Calu3 (cell line): ENCODE data around the gene RAP1B. TPM values are rescaled to one million over a fixed set of nuclear protein-coding genes. Genes with fewer than 3 reads are reported as not detected.

Experiments used
- BruUV-seq: library from RNA; stranded (reverse); fragments of 400-500 nt; replicated peaks from 2 replicates; lab custom pipeline; 2021; lab: Mats Ljungman, UMichigan
- CTCF ChIA-PET: fragments of 300-600 bp; sonication (Branson Sonifier 250); formaldehyde crosslinking; loops from one replicate; lab custom pipeline; 2022; ENCODE audit warnings: antibody characterized with exemption; lab: Charles Lee
- DNase-seq: peaks from one replicate; pipeline ENCODE4 v3.0.0; 2022
- H3K27ac Mint-ChIP-seq: one replicate; pipeline ENCODE4 v1.8.0; 2022; ENCODE audit warnings: mixed read lengths; ENCODE audit not compliant: unreplicated experiment
- H3K27me3 Mint-ChIP-seq: one replicate; pipeline ENCODE4 v1.8.0; 2022; ENCODE audit warnings: mixed read lengths; ENCODE audit not compliant: unreplicated experiment
- H3K36me3 Mint-ChIP-seq: one replicate; pipeline ENCODE4 v1.8.0; 2022; ENCODE audit warnings: mild to moderate bottlenecking, moderate library complexity, mixed read lengths; ENCODE audit not compliant: insufficient read depth, unreplicated experiment
- H3K4me1 Mint-ChIP-seq: one replicate; pipeline ENCODE4 v1.8.0; 2022; ENCODE audit warnings: mild to moderate bottlenecking, low read depth, mixed read lengths; ENCODE audit not compliant: unreplicated experiment
- H3K4me3 Mint-ChIP-seq: one replicate; pipeline ENCODE4 v1.8.0; 2022; ENCODE audit warnings: mild to moderate bottlenecking, low read depth, moderate library complexity, mixed read lengths; ENCODE audit not compliant: unreplicated experiment
- H3K9me3 Mint-ChIP-seq: one replicate; pipeline ENCODE4 v1.8.0; 2022; ENCODE audit warnings: low read depth, mixed read lengths; ENCODE audit not compliant: unreplicated experiment
- intact Hi-C: fragments of 100-400 bp; cut with micrococcal nuclease; formaldehyde crosslinking; loops from one replicate; pipeline ENCODE4 v1.10.0; 2022; ENCODE audit not compliant: unreplicated experiment
- total RNA-seq: library from RNA; stranded (reverse); gene quantifications from 2 replicates; pipeline ENCODE4 v1.2.3, GENCODE V29; 2022
- TF ChIP-seq, protein P1 (sequence below): fragments of 200-600 bp; IDR thresholded peaks from one replicate; pipeline ENCODE4 v1.8.0; 2022; ENCODE audit warnings: antibody characterized with exemption; ENCODE audit not compliant: unreplicated experiment

The RAP1B gene
- total RNA-seq, 1 experiment from 2014 or later, result 159 TPM

DNA sequence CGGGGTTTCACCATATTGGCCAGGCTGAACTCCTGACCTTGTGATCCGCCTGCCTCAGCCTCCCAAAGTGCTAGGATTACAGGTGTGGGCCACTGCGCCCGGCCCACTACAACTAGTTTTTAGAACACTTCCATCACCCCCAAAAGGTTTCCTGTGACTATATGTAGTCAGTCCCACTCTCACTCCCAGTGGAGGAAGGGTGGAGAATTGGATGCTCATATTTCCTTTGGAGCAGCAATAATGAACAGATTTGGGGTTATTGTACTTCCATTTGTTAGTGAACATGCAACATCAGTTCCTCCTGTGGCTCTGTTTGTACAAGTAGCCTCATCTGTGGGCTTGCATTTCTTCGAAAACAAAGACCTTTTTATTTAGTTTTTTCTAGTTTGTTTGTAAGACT lies 35.8 kb downstream of the RAP1B start:
- CTCF ChIA-PET, result interaction anchor here (0.6 kb wide), 1 partner anchor 30 kb away, joined by 3 read pairs; no protein-coding TSS in a partner anchor
- no peak overlapping the region for H3K4me3 Mint-ChIP-seq
- intact Hi-C loops, result no loop called here
- H3K27ac Mint-ChIP-seq, result no peak overlapping the region
- H3K4me1 Mint-ChIP-seq, result peaks cover 1% of the 10 kb centered on the region
- peaks cover 22% of the 10 kb centered on the region for H3K36me3 Mint-ChIP-seq
- TF ChIP-seq, protein P1, sequence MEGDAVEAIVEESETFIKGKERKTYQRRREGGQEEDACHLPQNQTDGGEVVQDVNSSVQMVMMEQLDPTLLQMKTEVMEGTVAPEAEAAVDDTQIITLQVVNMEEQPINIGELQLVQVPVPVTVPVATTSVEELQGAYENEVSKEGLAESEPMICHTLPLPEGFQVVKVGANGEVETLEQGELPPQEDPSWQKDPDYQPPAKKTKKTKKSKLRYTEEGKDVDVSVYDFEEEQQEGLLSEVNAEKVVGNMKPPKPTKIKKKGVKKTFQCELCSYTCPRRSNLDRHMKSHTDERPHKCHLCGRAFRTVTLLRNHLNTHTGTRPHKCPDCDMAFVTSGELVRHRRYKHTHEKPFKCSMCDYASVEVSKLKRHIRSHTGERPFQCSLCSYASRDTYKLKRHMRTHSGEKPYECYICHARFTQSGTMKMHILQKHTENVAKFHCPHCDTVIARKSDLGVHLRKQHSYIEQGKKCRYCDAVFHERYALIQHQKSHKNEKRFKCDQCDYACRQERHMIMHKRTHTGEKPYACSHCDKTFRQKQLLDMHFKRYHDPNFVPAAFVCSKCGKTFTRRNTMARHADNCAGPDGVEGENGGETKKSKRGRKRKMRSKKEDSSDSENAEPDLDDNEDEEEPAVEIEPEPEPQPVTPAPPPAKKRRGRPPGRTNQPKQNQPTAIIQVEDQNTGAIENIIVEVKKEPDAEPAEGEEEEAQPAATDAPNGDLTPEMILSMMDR, result no peak
- H3K27me3 Mint-ChIP-seq, result no peaks in the 10 kb centered on the region
- DNase-seq, result no peak
- H3K9me3 Mint-ChIP-seq, result no peaks in the 10 kb centered on the region
- no TSS peak for BruUV-seq

DNA sequence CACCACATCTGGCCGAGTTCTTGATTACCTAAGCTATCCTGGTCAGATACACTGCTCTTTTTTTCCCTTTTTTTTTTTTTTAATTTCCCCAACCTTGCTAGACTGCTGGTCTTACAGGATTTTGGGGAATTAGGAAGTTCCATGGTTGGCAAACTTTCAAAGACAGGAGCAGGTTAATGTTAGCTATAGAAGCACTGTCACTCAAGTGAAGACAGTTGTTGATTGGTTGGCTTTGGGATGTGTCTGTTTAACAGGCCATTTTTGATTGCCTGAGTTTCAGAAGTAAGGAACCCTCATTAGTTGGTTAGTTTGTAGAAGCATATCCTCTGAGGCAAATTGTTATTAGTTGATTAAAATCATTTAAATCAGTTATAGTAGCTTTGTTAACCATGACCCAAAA lies 36.8 kb downstream of the RAP1B start:
- peaks cover 27% of the 10 kb centered on the region for H3K36me3 Mint-ChIP-seq
- H3K27me3 Mint-ChIP-seq, result no peaks in the 10 kb centered on the region
- no TSS peak for BruUV-seq
- no peak for DNase-seq
- no peaks in the 10 kb centered on the region for H3K4me1 Mint-ChIP-seq
- intact Hi-C loops, result no loop called here
- CTCF ChIA-PET, result interaction anchor here (0.6 kb wide), 1 partner anchor 1472 kb away, joined by 4 read pairs; no protein-coding TSS in a partner anchor
- H3K27ac Mint-ChIP-seq, result no peak overlapping the region
- H3K9me3 Mint-ChIP-seq, result no peaks in the 10 kb centered on the region
- H3K4me3 Mint-ChIP-seq, result no peak overlapping the region
- TF ChIP-seq, protein P1, result no peak

DNA sequence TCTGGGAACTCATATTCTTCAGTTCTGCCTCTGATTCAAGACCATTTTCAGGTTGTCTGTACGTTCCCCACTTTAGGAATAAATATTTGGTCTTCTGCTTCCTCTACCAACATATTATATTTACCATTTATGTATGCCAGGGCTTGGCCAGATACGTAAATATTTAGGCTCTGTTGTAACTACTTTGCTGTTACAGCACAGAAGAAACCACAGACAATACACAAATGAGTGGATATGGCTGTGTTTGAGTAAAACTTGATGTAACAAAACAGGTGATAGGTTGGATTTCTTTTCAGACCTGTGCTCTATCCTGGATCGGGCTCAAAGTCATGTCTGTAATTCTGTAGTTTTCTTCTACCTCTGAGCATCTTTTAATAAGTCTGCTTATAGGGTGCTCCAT lies 37.5 kb downstream of the RAP1B start:
- Mint-ChIP-seq H3K36me3 (peaks cover 27% of the 10 kb centered on the region), H3K27ac (no peak overlapping the region), H3K4me1 (no peaks in the 10 kb centered on the region), H3K4me3 (no peak overlapping the region), H3K27me3 (no peaks in the 10 kb centered on the region), H3K9me3 (no peaks in the 10 kb centered on the region)
- TF ChIP-seq, protein P1, result no peak
- intact Hi-C loops, result no loop called here
- DNase-seq, result no peak
- no TSS peak for BruUV-seq
- CTCF ChIA-PET, result interaction anchor here (0.6 kb wide), 1 partner anchor 1472 kb away, joined by 4 read pairs; no protein-coding TSS in a partner anchor

DNA sequence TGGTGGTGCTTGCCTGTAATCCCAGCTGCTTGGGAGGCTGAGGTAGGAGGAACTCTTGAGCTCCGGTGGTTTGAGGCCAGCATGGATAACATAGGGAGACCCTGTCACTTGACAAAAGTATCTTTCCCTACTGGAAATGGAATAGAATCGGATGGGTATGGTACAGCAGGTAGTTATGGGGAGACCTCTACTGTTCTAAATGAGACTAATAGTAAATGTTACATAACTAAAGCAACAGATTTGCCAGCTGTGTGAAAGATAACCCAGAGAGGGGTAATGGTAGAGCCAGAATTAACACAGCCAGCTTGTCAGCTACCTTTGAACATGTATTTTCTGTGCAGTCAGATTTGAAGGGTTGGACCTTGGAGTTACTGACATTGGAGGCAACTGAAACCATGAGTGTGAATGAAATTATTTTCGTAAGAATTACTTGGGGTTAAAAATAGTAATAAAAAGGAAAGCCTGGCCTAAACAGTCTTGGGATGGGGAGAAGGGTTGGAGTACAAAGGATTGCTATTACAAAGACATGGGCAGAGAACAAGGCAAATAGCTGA lies 54.4 kb downstream of the RAP1B start:
- DNase-seq, result no peak
- intact Hi-C loops, result no loop called here
- no peak overlapping the region for H3K4me3 Mint-ChIP-seq
- no peaks in the 10 kb centered on the region for H3K27me3 Mint-ChIP-seq
- peaks cover 19% of the 10 kb centered on the region for H3K36me3 Mint-ChIP-seq
- no TSS peak for BruUV-seq
- no peaks in the 10 kb centered on the region for H3K4me1 Mint-ChIP-seq
- H3K27ac Mint-ChIP-seq, result no peak overlapping the region
- CTCF ChIA-PET, result no interaction called here
- H3K9me3 Mint-ChIP-seq, result no peaks in the 10 kb centered on the region
- TF ChIP-seq, protein P1, result no peak
